A673 (cell line): ENCODE measurements around the gene SMYD3.

ENCODE experiments used
- CTCF ChIP-seq: fragments of 300-800, 200-600 bp; sonication (generic); conservative IDR thresholded peaks from 2 replicates; pipeline ENCODE4 v1.5.1; 2017; ENCODE audit warnings: low read depth, mild to moderate bottlenecking, antibody characterized with exemption, low read length, moderate library complexity, mixed read lengths
- EZH2 ChIP-seq: fragments of 200-600 bp; sonication (generic); IDR thresholded peaks from 2 replicates; pipeline ENCODE4 v1.6.1; 2017; ENCODE audit warnings: borderline replicate concordance, low read depth, mild to moderate bottlenecking, mixed read lengths, antibody characterized with exemption, low read length; ENCODE audit not compliant: poor library complexity, severe bottlenecking

DNA sequence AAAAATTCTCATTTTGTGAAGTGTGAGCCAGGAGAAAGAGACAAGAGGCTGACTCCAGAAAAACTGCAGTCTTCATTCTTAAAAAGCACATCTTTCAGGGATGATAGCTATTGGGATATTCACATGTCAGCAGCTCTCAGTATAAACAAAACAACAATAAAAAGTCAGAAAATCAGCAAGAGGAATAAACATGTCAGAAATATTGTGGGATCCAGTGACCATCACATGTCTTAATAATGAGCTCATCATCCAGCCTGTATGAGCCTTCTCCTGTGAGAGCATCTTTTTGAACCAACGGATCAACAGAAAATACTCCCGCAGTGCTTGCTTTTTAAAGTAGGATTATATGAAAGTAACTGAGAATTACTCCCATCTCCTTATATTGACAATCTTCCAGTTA is 241.6 kb downstream of the SMYD3 start:
- no peak for TF ChIP-seq EZH2
- no peak for TF ChIP-seq CTCF
